Measurements from ENCODE around the gene EXOC3L4.

- TF ChIP-seq, protein P1, sequence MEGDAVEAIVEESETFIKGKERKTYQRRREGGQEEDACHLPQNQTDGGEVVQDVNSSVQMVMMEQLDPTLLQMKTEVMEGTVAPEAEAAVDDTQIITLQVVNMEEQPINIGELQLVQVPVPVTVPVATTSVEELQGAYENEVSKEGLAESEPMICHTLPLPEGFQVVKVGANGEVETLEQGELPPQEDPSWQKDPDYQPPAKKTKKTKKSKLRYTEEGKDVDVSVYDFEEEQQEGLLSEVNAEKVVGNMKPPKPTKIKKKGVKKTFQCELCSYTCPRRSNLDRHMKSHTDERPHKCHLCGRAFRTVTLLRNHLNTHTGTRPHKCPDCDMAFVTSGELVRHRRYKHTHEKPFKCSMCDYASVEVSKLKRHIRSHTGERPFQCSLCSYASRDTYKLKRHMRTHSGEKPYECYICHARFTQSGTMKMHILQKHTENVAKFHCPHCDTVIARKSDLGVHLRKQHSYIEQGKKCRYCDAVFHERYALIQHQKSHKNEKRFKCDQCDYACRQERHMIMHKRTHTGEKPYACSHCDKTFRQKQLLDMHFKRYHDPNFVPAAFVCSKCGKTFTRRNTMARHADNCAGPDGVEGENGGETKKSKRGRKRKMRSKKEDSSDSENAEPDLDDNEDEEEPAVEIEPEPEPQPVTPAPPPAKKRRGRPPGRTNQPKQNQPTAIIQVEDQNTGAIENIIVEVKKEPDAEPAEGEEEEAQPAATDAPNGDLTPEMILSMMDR (conservative IDR thresholded peaks at IDR 0.05; ENCODE audit: low read length), result peak; percentile 72
- TF ChIP-seq EZH2phosphoT487 (IDR thresholded peaks at IDR 0.05; ENCODE audit: borderline replicate concordance, low read depth, low read length), result no peak
These were observed 11.1 kb downstream of the EXOC3L4 start for GRCh38 chr14:103105580-103106150.

All from OCI-LY7 (cell line).